GM18507 (cell line): ENCODE measurements around the gene GRIK4.

ENCODE experiments used
- DNase-seq: peaks from one replicate; pipeline ENCODE4 v3.0.0; 2011; ENCODE audit warnings: low read depth; ENCODE audit not compliant: insufficient read length; ENCODE audit errors: extremely low spot score
- FAIRE-seq: peaks from 2 replicates; lab custom pipeline; 2011; peaks lifted over from hg19 to GRCh38; lab: Jason Lieb, UNC

GRIK4 gene

DNA sequence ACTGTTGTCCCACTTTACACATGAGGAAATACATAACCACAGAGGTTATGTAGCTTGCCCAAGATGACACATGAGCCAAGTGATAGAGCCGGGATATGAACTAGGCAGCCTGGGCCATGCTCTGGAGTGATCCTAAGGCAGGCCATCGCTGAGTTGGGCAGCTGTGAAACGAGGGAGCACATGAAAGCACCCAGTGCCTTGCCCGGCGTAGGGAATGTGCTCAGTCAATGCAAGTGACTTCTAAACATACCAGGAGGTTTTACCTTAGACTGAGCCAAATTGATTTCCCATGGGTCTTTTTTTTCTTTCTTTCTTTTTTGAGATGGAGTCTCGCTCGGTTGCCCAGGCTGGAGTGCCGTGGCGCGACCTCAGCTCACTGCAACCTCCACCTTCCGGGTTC, 10.5 kb downstream of the GRIK4 start:
- DNase-seq = no peak
- no peak for FAIRE-seq

DNA sequence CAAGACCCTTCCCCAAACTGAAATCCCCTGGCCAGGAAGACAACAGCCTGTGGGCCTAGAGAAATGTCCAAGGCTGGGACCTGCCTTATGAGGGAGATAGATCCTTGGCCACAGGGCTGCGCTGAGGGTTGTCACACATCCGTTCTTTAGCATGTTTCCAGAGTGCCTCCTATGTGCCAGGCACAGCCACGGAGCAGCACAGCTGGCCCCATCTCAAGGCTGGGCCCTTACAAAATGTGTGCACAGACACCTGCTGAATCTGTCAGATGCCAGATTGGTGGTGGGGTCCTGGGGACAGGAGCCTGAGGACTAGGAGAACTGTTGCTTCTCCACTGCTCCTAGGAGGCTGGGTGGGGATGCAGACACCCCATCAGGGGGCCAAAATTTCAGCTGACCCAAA, 11.2 kb downstream of the GRIK4 start:
- FAIRE-seq (no peak), DNase-seq (no peak)

- no peak for DNase-seq
- FAIRE-seq = no peak
Observed at GRCh38 chr11:120523196-120523595, 11.6 kb downstream of the GRIK4 start.

DNA sequence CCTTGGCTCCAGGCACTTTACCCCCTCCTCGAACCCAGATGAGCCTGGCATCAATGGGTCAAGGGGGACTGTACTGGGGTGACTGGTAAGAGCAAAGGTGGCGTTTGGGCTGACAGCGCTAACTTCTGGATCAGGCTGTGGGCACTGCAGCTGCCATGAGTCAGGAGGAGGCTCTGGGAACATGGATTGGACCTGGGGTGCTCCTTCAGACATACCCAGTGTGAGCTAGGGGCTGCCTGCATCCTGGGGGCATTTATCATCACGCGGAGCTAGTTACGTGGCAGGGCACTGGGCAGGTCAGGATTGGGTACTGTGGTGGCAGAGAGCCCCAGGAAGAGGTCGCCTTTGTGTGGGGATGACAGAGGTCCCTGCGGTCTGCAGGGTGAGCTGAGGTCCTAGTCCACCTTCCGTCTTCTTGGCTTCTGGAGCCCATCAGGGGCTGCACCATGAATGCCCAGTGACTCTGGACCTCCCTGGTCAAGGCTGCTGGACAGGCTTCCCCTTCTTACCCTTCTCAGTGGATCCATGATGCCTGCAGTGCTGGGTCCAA, 13.1 kb downstream of the GRIK4 start:
- FAIRE-seq = no peak
- DNase-seq = no peak

DNA sequence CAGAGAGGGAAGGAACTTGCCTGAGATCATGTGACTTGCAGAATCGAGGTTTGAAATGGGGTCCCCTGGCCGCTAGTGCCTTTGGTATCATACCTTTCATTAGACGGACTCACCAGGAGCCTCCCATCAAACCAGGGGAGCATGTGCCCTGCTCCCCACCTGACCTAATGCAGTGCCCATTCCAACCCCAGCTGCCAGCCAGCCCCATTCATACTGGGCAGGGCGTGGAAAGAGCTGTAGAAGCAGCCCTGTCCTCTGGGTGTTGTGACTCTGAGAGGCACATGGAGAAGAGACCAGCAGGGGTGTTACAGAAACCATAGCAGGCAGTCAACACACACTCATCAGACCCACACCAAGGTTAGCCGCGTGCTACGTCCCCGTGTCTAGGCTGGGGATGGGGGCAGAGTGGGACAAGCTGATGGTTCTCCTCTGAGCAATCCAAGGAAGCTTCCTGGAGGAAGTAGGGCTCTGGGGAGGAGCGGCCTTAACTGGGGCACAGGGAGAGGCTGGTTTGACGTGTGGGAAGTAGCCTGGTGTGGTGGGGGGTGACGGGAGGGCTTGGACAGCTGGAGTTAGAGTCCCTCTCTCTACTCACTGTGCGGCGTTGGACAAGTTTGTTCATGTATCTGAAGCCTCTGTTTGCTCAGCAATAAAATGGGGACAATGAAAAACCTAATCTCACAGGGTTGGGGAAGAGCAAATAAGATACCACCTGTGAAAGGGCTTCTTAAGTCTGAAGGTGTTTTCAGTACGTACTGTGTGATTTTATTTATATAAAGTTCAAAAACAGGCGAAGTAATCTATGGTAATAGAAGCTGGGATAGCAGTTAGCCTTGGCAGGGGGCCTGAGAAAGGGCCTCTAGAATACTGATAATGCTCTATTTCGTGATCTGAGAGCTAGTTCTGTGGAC, 14.0 kb downstream of the GRIK4 start:
- no peak for DNase-seq
- no peak for FAIRE-seq

- no peak for FAIRE-seq
- DNase-seq = no peak
Observed at GRCh38 chr11:120526241-120526640, 14.7 kb downstream of the GRIK4 start.

GRCh38 chr11:120527111-120527761, 15.7 kb downstream of the GRIK4 start:
- no peak for FAIRE-seq
- DNase-seq = no peak

GRCh38 chr11:120528749-120529148, 17.2 kb downstream of the GRIK4 start:
- DNase-seq = no peak
- no peak for FAIRE-seq

GRCh38 chr11:120529214-120529613, 17.7 kb downstream of the GRIK4 start:
- no peak for DNase-seq
- no peak for FAIRE-seq

DNA sequence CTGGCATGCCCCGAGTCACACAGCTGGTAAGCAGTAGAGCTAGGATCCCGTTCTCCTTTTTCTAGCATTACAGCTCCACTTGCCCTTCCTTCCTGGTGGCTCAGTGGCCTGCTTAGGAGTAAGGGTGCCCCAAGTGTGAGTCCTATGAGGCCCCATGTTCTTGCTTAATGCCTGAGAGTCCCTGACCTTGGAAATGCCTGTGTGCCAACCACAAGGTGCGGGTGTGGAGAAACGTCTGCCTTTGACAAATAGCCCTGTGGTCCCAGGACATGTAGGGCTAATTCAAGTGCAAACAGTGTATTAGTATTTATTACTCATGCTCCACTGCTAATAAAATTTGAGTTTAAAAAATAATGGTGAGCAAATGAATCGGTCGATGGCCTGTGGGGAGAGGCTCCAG, 18.4 kb downstream of the GRIK4 start:
- FAIRE-seq (no peak), DNase-seq (no peak)

DNA sequence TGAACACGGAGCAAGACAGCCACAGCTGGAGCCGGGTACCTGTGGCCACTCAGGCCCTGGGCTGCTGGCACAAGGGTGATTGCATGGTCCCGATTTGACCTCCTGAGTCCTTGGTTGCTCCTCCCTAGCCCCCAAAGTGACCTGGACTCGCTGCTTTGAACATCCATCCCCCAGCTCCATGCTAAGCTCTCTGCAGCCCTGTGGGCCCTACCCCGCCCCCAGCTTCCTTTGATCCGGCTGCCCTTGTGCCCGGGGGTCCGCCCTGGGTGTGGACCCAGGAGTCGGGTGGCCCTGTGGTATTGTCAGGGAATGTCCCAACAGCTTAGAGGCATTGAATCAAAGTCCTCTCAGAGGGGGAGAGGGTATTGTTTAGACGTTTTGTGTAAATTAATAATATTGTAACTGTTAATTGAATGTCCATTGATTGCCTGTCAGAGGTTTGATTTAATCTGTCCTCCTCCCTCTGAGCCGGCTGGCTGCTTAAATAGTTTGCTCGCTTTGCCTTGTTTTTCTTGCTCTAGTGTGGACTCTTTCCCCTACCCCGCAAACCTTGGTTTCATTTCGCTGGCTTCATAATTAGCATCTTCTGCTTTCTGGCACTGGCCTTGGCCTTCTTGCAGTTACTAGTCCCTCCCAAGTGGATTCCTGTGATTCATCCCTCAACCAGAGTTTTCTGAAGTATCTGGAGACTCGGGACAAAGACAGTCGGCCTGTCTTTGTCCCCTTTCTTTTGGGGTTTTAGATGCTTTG, 20.7 kb downstream of the GRIK4 start:
- no peak for DNase-seq

GRCh38 chr11:120532832-120533196, 21.3 kb downstream of the GRIK4 start:
- FAIRE-seq = no peak

More for the DNA sequence above, 20.7 kb downstream of the GRIK4 start:
- FAIRE-seq = no peak

DNA sequence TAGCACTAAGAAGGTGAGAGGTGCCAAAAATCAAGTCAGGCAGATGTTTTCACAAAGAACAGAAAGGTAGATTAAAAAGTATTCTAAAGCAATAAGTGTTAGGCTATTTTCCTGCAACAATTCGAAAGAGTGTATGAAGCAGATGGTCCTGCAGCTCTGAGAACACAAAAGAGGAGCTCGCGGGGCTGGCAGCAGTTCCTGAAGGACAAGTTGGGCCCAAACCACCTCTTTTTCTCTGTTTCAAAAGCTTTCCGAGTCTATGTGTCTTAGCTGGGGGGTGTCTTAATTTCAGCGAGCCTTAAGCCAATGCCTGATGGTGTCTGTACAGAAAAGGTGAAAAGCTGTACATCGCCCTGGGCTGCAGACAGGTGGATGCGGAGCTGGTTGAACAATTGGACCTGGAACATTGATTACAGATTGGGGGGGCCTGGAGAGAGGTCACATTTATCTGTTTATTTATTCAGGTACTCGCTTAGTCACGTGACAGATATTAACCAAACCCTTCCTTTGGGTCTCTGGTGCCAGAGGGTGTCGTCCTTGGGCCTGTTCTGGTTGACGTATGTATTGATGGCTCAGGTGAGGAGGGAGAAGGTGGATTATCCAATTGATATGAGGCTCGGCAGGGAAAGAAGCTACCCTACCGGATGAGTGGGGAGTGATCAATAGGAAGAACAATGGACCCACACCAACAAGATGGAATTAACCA, 24.7 kb downstream of the GRIK4 start:
- DNase-seq = no peak

More at GRCh38 chr11:120532832-120533196, 21.3 kb downstream of the GRIK4 start:
- no peak for DNase-seq

GRCh38 chr11:120536797-120537169, 25.2 kb downstream of the GRIK4 start:
- no peak for DNase-seq
- no peak for FAIRE-seq

More for the DNA sequence above, 24.7 kb downstream of the GRIK4 start:
- no peak for FAIRE-seq

- DNase-seq = no peak
- FAIRE-seq = no peak
Observed at GRCh38 chr11:120537996-120538395, 26.4 kb downstream of the GRIK4 start.

DNA sequence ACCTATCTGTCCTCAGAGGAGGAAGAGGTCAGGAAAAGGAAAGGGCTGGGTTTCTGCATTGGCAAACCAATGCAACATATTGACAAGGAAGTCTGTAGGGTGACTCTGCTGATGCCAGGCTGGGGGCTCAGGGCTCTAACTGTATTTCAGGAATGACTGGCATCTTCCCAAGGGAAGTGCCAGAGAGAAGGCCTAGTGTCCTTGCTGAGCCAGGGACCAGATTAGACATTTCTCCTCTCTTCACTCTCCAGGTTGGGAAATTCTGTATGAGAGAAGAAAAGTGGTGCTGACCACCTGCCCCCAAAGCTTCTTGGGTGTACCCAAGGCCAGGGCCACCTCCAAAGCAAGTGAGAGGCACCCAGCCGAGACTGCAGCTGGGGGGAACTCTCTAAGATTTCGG, 27.2 kb downstream of the GRIK4 start:
- no peak for FAIRE-seq
- DNase-seq = no peak

- DNase-seq = no peak
- FAIRE-seq = no peak
Observed at GRCh38 chr11:120539667-120540369, 28.3 kb downstream of the GRIK4 start.

- FAIRE-seq (no peak), DNase-seq (no peak)
Observed at GRCh38 chr11:120540744-120541465, 29.4 kb downstream of the GRIK4 start.
